ENCODE data around the gene ABHD4.

ABHD4 gene

GRCh38 chr14:22640192-22640591 is 42.1 kb downstream of the ABHD4 start:
- no peak overlapping the region for H3K9ac ChIP-seq (ENCODE audit: low read length)

GRCh38 chr14:22641846-22642245 is 43.7 kb downstream of the ABHD4 start:
- no peaks in the 10 kb centered on the region for H3K4me1 ChIP-seq (ENCODE audit: low read length)
- no peaks in the 10 kb centered on the region for H3K36me3 ChIP-seq (replicated peaks; ENCODE audit: low read depth, low read length)
- H2AFZ ChIP-seq (ENCODE audit: low read depth, low read length): no peak overlapping the region
- no peak overlapping the region for H3K27ac ChIP-seq (ENCODE audit: low read length)
- H3K27me3 ChIP-seq (ENCODE audit: low read depth, low read length): peaks cover 6% of the 10 kb centered on the region
- TF ChIP-seq, protein P1, sequence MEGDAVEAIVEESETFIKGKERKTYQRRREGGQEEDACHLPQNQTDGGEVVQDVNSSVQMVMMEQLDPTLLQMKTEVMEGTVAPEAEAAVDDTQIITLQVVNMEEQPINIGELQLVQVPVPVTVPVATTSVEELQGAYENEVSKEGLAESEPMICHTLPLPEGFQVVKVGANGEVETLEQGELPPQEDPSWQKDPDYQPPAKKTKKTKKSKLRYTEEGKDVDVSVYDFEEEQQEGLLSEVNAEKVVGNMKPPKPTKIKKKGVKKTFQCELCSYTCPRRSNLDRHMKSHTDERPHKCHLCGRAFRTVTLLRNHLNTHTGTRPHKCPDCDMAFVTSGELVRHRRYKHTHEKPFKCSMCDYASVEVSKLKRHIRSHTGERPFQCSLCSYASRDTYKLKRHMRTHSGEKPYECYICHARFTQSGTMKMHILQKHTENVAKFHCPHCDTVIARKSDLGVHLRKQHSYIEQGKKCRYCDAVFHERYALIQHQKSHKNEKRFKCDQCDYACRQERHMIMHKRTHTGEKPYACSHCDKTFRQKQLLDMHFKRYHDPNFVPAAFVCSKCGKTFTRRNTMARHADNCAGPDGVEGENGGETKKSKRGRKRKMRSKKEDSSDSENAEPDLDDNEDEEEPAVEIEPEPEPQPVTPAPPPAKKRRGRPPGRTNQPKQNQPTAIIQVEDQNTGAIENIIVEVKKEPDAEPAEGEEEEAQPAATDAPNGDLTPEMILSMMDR (IDR thresholded peaks at IDR 0.05; ENCODE audit: low read depth, low read length): no peak
- no peak for TF ChIP-seq EZH2phosphoT487 (IDR thresholded peaks at IDR 0.05; ENCODE audit: low read depth)
- no peaks in the 10 kb centered on the region for H4K20me1 ChIP-seq (ENCODE audit: insufficient read depth, low read length)
- H3K79me2 ChIP-seq (ENCODE audit: low read length): no peaks in the 10 kb centered on the region
- H3K9me3 ChIP-seq (ENCODE audit: insufficient read depth, low read length): no peaks in the 10 kb centered on the region
- no peak overlapping the region for H3K4me3 ChIP-seq (ENCODE audit: low read length)
- H3K9ac ChIP-seq (ENCODE audit: low read length): no peak overlapping the region
- no peak overlapping the region for H3K4me2 ChIP-seq (ENCODE audit: low read length)

More at GRCh38 chr14:22640192-22640591, 42.1 kb downstream of the ABHD4 start:
- Histone ChIP-seq H3K27me3 (ENCODE audit: low read depth, low read length) (peaks cover 6% of the 10 kb centered on the region), H2AFZ (ENCODE audit: low read depth, low read length) (no peak overlapping the region), H3K36me3 (replicated peaks; ENCODE audit: low read depth, low read length) (no peaks in the 10 kb centered on the region), H3K27ac (ENCODE audit: low read length) (no peak overlapping the region), H4K20me1 (ENCODE audit: insufficient read depth, low read length) (no peaks in the 10 kb centered on the region), H3K9me3 (ENCODE audit: insufficient read depth, low read length) (no peaks in the 10 kb centered on the region), H3K4me3 (ENCODE audit: low read length) (no peak overlapping the region), H3K4me2 (ENCODE audit: low read length) (no peak overlapping the region), H3K79me2 (ENCODE audit: low read length) (no peaks in the 10 kb centered on the region), H3K4me1 (ENCODE audit: low read length) (no peaks in the 10 kb centered on the region)
- TF ChIP-seq, protein P1 (IDR thresholded peaks at IDR 0.05; ENCODE audit: low read depth, low read length): no peak
- TF ChIP-seq EZH2phosphoT487 (IDR thresholded peaks at IDR 0.05; ENCODE audit: low read depth): no peak

DNA sequence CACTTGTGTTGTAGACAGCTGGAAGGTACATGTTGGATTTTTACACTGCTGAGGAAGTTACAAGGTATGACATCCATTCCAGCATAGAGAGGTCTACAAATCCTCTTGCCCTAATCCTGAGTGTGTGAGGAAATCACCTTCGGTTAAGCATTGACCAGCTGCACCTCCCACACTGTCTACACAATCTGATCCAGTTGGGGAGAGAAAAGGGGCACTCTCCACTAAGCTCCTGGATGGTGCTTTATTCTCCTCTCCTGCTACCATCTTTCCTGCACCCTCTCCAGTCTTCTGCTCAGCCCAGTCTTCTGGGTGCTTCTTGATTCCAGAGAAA is 46.2 kb downstream of the ABHD4 start, which contains the start of gene OR6J1:
Gene OR6J1, minus strand, starts transcription at position 48 of the 331 bp plus-strand sequence. CDS start 9,541 bp downstream, outside the sequence.
- H3K4me3 ChIP-seq (ENCODE audit: low read length): no peak within 1 kb of the TSS
- H3K9me3 ChIP-seq (ENCODE audit: insufficient read depth, low read length): no peaks in the 10 kb centered on the region
- H4K20me1 ChIP-seq (ENCODE audit: insufficient read depth, low read length): no peaks in the 10 kb centered on the region
- peaks cover 6% of the 10 kb centered on the region for H3K27me3 ChIP-seq (ENCODE audit: low read depth, low read length)
- H2AFZ ChIP-seq (ENCODE audit: low read depth, low read length): no peak within 1 kb of the TSS
- no peaks in the 10 kb centered on the region for H3K79me2 ChIP-seq (ENCODE audit: low read length)
- no peak within 1 kb of the TSS for H3K9ac ChIP-seq (ENCODE audit: low read length)
- H3K27ac ChIP-seq (ENCODE audit: low read length): no peak within 1 kb of the TSS
- no peaks in the 10 kb centered on the region for H3K36me3 ChIP-seq (replicated peaks; ENCODE audit: low read depth, low read length)
- no peak for TF ChIP-seq EZH2phosphoT487 (IDR thresholded peaks at IDR 0.05; ENCODE audit: low read depth)
- TF ChIP-seq, protein P1 (IDR thresholded peaks at IDR 0.05; ENCODE audit: low read depth, low read length): no peak
- H3K4me2 ChIP-seq (ENCODE audit: low read length): no peak within 1 kb of the TSS
- H3K4me1 ChIP-seq (ENCODE audit: low read length): no peaks in the 10 kb centered on the region

DNA sequence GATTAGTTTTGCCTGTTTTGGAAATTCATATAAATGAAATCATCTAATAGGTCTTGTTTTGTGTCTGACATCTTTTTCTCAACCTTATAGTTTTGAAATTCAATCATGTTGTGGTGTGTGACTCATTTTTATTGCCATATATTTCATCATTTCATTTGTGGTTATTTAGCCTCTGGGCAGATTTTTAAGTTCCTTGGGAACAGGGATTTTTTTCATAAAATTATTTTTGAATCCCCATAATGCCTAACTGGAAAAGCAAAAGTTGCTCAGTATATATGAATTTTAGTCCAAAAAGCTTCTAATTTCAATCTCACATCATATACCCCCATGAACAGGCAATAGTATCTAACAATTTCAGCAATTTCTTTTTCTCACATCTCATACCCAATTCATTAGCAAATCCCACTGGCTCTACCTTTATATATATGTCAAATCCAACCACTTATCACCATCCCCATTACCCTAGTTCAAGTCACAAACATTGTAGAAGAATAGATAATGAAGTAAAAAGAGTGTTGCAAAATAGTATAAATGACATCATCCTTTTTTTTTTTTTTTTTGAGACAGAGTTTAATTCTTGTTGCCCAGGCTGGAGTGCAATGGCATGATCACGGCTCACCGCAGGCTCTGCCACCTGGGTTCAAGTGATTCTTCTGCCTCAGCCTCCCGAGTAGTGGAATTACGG is 48.6 kb downstream of the ABHD4 start:
- Histone ChIP-seq H3K4me3 (ENCODE audit: low read length) (no peak overlapping the region), H3K79me2 (ENCODE audit: low read length) (no peaks in the 10 kb centered on the region), H3K4me1 (ENCODE audit: low read length) (no peaks in the 10 kb centered on the region), H3K27me3 (ENCODE audit: low read depth, low read length) (peaks cover 16% of the 10 kb centered on the region), H3K36me3 (replicated peaks; ENCODE audit: low read depth, low read length) (no peaks in the 10 kb centered on the region), H2AFZ (ENCODE audit: low read depth, low read length) (no peak overlapping the region), H3K9ac (ENCODE audit: low read length) (no peak overlapping the region), H3K4me2 (ENCODE audit: low read length) (no peak overlapping the region), H4K20me1 (ENCODE audit: insufficient read depth, low read length) (no peaks in the 10 kb centered on the region), H3K27ac (ENCODE audit: low read length) (no peak overlapping the region), H3K9me3 (ENCODE audit: insufficient read depth, low read length) (no peaks in the 10 kb centered on the region)
- TF ChIP-seq, protein P1 (IDR thresholded peaks at IDR 0.05; ENCODE audit: low read depth, low read length): no peak
- TF ChIP-seq EZH2phosphoT487 (IDR thresholded peaks at IDR 0.05; ENCODE audit: low read depth): no peak

Data from OCI-LY3 (cell line).